Measurements from ENCODE around the gene ART1.
"Not testable (repeated sequence)": the region's sequence is repeated elsewhere in the genome, so short reads cannot be mapped to it uniquely, and the experiment has no call there.

DNA sequence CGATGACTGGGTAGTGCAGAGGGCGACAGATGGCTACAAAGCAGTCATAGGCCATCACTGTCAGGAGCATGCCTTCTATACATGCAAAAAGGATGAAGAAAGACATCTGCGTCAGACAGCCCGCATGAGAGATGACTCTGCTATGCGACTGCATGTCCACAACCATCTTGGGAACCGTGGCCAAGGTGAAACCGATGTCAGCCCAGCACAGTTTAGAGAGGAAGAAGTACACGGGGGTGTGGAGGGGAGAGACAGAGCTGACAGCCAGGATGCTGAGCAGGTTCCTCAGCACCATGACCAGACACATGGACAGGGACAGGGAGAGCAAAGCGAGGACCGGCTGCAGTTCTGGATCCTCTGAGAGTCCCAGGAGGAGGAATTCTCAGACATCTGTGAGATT is 44.7 kb upstream of the ART1 start:
- TF ChIP-seq, protein P1, sequence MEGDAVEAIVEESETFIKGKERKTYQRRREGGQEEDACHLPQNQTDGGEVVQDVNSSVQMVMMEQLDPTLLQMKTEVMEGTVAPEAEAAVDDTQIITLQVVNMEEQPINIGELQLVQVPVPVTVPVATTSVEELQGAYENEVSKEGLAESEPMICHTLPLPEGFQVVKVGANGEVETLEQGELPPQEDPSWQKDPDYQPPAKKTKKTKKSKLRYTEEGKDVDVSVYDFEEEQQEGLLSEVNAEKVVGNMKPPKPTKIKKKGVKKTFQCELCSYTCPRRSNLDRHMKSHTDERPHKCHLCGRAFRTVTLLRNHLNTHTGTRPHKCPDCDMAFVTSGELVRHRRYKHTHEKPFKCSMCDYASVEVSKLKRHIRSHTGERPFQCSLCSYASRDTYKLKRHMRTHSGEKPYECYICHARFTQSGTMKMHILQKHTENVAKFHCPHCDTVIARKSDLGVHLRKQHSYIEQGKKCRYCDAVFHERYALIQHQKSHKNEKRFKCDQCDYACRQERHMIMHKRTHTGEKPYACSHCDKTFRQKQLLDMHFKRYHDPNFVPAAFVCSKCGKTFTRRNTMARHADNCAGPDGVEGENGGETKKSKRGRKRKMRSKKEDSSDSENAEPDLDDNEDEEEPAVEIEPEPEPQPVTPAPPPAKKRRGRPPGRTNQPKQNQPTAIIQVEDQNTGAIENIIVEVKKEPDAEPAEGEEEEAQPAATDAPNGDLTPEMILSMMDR (IDR thresholded peaks at IDR 0.05; ENCODE audit: borderline replicate concordance, extremely low read depth, low read length, poor library complexity, severe bottlenecking): not testable (repeated sequence)
- TF ChIP-seq EZH2 (IDR thresholded peaks at IDR 0.05; ENCODE audit: borderline replicate concordance, low read depth, low read length, severe bottlenecking): not testable (repeated sequence)
